Loucy (cell line): ENCODE data around the gene SHISA4.

Experiments used
- CTCF ChIP-seq: fragments of 200-600 bp; sonication (generic); conservative IDR thresholded peaks from 2 replicates; pipeline ENCODE4 v1.5.1; 2014; ENCODE audit warnings: mild to moderate bottlenecking, antibody characterized with exemption, low read length
- EZH2phosphoT487 ChIP-seq: fragments of 200-600 bp; IDR thresholded peaks from 2 replicates; pipeline ENCODE4 v1.6.1; 2018; ENCODE audit warnings: antibody characterized with exemption, mild to moderate bottlenecking, moderate library complexity, borderline replicate concordance

DNA sequence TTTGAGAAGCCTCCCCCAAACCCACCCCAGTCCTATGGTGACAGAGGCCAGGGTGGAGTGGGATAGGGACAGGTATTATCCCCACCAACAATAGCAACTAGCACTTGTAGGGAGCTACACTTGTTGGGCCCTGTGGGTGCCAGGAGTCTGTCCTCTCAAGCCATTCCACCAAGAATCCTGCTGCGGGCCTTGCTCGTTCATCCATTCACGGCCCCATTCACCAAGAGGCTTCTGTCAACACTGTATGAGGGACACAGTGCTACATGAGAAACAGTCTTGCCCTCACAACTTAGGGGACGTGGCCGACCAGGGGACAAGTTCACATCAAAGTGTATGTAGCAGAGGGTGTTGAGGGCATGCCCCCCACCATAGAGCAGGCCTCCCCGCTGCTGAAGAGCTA, 18.9 kb downstream of the SHISA4 start:
- TF ChIP-seq CTCF = no peak
- no peak for TF ChIP-seq EZH2phosphoT487
